Mesenchymal stem cell (in vitro differentiated cells and primary cell): ENCODE results near the gene BOLA1. TPM values are rescaled to one million over a fixed set of nuclear protein-coding genes. Genes with fewer than 3 reads are reported as not detected.
A peak's percentile ranks its signal among the peaks of the same experiment; 100 is the strongest.
"Not testable (repeated sequence)": the region's sequence is repeated elsewhere in the genome, so short reads cannot be mapped to it uniquely, and the experiment has no call there.

Source experiments
- DNase-seq: peaks from one replicate; pipeline ENCODE4 v3.0.0-alpha.2; 2013
- H2AFZ ChIP-seq: one replicate; pipeline ENCODE4 v1.6.1; 2013; ENCODE audit warnings: low read depth, mild to moderate bottlenecking, control low read depth, inconsistent platforms, low read length, moderate library complexity
- H2AK5ac ChIP-seq: 2 replicates; pipeline ENCODE4 v1.6.1; 2013; ENCODE audit warnings: low read length, moderate library complexity, mild to moderate bottlenecking, inconsistent platforms; ENCODE audit not compliant: severe bottlenecking
- H2BK120ac ChIP-seq: one replicate; pipeline ENCODE4 v1.6.1; 2013; ENCODE audit warnings: low read depth, mild to moderate bottlenecking, inconsistent platforms, low read length, moderate library complexity
- H2BK12ac ChIP-seq, 2 experiments: one replicate each; pipeline ENCODE4 v1.6.1; 2013; ENCODE audit warnings: inconsistent platforms in 2 of 2, low read length in 2 of 2, mild to moderate bottlenecking in 2 of 2, moderate library complexity in 2 of 2, control low read depth in 1 of 2
- H2BK15ac ChIP-seq: one replicate; pipeline ENCODE4 v1.6.1; 2013; ENCODE audit warnings: mild to moderate bottlenecking, low read depth, inconsistent platforms; ENCODE audit not compliant: poor library complexity, severe bottlenecking
- H2BK5ac ChIP-seq: 2 replicates; pipeline ENCODE4 v1.6.1; 2013; ENCODE audit warnings: low read depth, mild to moderate bottlenecking, low read length, control low read depth, inconsistent platforms; ENCODE audit not compliant: poor library complexity, severe bottlenecking
- H3K14ac ChIP-seq, 2 experiments: one replicate each; pipeline ENCODE4 v1.6.1; 2013; ENCODE audit warnings: inconsistent platforms in 2 of 2, low read length in 2 of 2, control low read depth in 1 of 2, mild to moderate bottlenecking in 1 of 2, moderate library complexity in 1 of 2
- H3K18ac ChIP-seq, 2 experiments: one replicate each; pipeline ENCODE4 v1.6.1; 2013; ENCODE audit warnings: inconsistent platforms in 2 of 2, low read length in 2 of 2, control low read depth in 1 of 2, low read depth in 1 of 2, mild to moderate bottlenecking in 1 of 2
- H3K23ac ChIP-seq, 2 experiments: one replicate each; pipeline ENCODE4 v1.6.1; 2013; ENCODE audit warnings: inconsistent platforms in 2 of 2, low read length in 2 of 2, mild to moderate bottlenecking in 2 of 2, moderate library complexity in 2 of 2, control low read depth in 1 of 2
- H3K27ac ChIP-seq: 2 replicates; pipeline ENCODE4 v1.5.1; 2013; ENCODE audit warnings: mild to moderate bottlenecking, moderate library complexity, low read length, control low read depth, inconsistent platforms; ENCODE audit not compliant: poor library complexity, severe bottlenecking
- H3K27me3 ChIP-seq, 2 experiments: 2 replicates each; pipeline versions ENCODE4 v1.6.1 to v1.7.0; 2013; ENCODE audit warnings: low read length in 2 of 2, mild to moderate bottlenecking in 2 of 2, moderate library complexity in 2 of 2, control low read depth in 1 of 2, inconsistent platforms in 1 of 2; ENCODE audit not compliant: control insufficient read depth in 1 of 2, insufficient read depth in 1 of 2
- H3K36me3 ChIP-seq, 2 experiments: 2 replicates each; pipeline versions ENCODE4 v1.6.1 to v1.7.0; 2013; ENCODE audit warnings: low read length in 2 of 2, control low read depth in 1 of 2, inconsistent platforms in 1 of 2, low read depth in 1 of 2, mild to moderate bottlenecking in 1 of 2; ENCODE audit not compliant: insufficient read depth in 2 of 2, control insufficient read depth in 1 of 2
- H3K4ac ChIP-seq, 2 experiments: one replicate each; pipeline ENCODE4 v1.6.1; 2013; ENCODE audit warnings: inconsistent platforms in 2 of 2, low read length in 2 of 2, mild to moderate bottlenecking in 2 of 2, moderate library complexity in 2 of 2, control low read depth in 1 of 2, low read depth in 1 of 2
- H3K4me1 ChIP-seq: 2 replicates; pipeline ENCODE4 v1.6.1; 2013; ENCODE audit warnings: low read depth, low read length, control low read depth; ENCODE audit not compliant: control insufficient read depth, insufficient read depth
- H3K4me2 ChIP-seq: 2 replicates; pipeline ENCODE4 v1.6.1; 2013; ENCODE audit warnings: low read length, mild to moderate bottlenecking, inconsistent platforms; ENCODE audit not compliant: poor library complexity, severe bottlenecking
- H3K4me3 ChIP-seq, 2 experiments: 2 replicates each; pipeline versions ENCODE4 v1.5.1 to v1.7.0; 2013; ENCODE audit warnings: low read length in 2 of 2, mild to moderate bottlenecking in 2 of 2, control low read depth in 1 of 2, low read depth in 1 of 2; ENCODE audit not compliant: insufficient read depth in 1 of 2
- H3K79me1 ChIP-seq: replicated peaks from 2 replicates; pipeline ENCODE4 v1.6.1; 2013; ENCODE audit warnings: mild to moderate bottlenecking, control low read depth, low read length, inconsistent platforms; ENCODE audit not compliant: poor library complexity, severe bottlenecking
- H3K9ac ChIP-seq: 2 replicates; pipeline ENCODE4 v1.7.0; 2013; ENCODE audit warnings: mild to moderate bottlenecking, low read length, moderate library complexity
- H3K9me3 ChIP-seq: 2 replicates; pipeline ENCODE4 v1.7.0; 2013; ENCODE audit warnings: mild to moderate bottlenecking, low read length; ENCODE audit not compliant: control insufficient read depth
- H4K8ac ChIP-seq: one replicate; pipeline ENCODE4 v1.6.1; 2013; ENCODE audit warnings: inconsistent platforms, mild to moderate bottlenecking, low read length, moderate library complexity
- H4K91ac ChIP-seq: one replicate; pipeline ENCODE4 v1.6.1; 2013; ENCODE audit warnings: mild to moderate bottlenecking, low read length, inconsistent platforms
- WGBS: methylation state at CpG from one replicate; pipeline ENCODE4 v1.1.7; 2013; ENCODE audit warnings: mixed read lengths; 5-methylcytosine and 5-hydroxymethylcytosine counted together
- polyA plus RNA-seq, 2 experiments: library from polyadenylated mRNA; stranded (reverse); fragments of 200-250 nt; gene quantifications; one replicate each; pipeline ENCODE4 v1.2.3, GENCODE V29; 2013

BOLA1 gene, protein sequence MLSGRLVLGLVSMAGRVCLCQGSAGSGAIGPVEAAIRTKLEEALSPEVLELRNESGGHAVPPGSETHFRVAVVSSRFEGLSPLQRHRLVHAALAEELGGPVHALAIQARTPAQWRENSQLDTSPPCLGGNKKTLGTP
- 5.0 TPM for polyA plus RNA-seq (2013, experiment 1 of 2)
- polyA plus RNA-seq (2013, experiment 2 of 2): 4.4 TPM

DNA sequence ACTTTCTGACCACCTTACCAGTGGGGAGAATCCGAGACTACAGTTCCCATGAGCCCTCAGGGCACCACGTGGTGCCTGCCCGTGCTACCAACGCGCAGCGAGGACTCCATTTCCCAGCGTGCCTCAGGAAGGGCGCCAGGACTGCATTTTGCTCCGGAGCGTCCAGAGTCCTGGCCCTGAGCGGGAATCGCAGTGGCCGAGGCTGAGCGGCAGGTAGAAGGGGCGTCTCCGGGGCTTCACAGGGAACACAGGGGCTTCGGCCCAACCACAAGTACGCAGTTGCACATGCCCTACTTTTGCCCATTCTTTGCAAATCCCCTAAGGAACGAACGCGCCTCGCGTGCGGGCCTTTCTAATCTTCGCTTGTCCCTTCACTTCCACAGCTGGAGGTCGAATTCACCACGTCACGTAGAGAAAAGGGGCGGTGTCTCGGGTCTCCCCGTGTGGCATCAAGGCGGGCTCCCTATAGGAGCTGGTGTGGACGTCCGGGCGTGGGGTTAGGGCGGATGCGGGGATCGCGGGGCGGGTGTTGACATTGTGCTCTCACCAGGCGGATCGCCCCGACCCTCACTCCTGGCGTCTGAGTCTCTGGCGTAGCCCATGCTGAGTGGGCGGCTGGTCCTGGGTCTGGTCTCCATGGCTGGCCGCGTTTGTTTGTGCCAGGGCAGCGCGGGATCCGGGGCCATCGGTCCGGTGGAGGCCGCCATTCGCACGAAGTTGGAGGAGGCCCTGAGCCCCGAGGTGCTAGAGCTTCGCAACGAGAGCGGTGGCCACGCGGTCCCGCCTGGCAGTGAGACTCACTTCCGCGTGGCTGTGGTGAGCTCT, at the start of gene BOLA1:
BOLA1 (plus strand) TSS at position 109 of the 825 bp plus-strand sequence; CDS start at position 601, 492 bp downstream.
- H3K14ac ChIP-seq: peak within 1 kb of the TSS in 1 of 2 experiments; percentile 73

GRCh38 chr1:149849947-149850360, 49.4 kb upstream of the BOLA1 start:
- 1% methylated on average over 4 of the region's 9 CpGs for WGBS
- H3K9ac ChIP-seq: peak overlapping the region; percentile 92
- no peak overlapping the region for H2BK15ac ChIP-seq
- H2AFZ ChIP-seq: no peak overlapping the region
- no peaks in the 10 kb centered on the region for H3K27me3 ChIP-seq
- peak overlapping the region in 1 of 2 experiments; percentile 55 for H3K14ac ChIP-seq
- H4K91ac ChIP-seq: no peak overlapping the region
- H3K4ac ChIP-seq: no peak overlapping the region
- H3K4me1 ChIP-seq: no peaks in the 10 kb centered on the region
- H3K23ac ChIP-seq: no peak overlapping the region
- no peaks in the 10 kb centered on the region for H3K9me3 ChIP-seq
- H3K4me2 ChIP-seq: peak overlapping the region; percentile 84
- no peak overlapping the region for H4K8ac ChIP-seq
- no peak overlapping the region for H3K18ac ChIP-seq
- H2BK5ac ChIP-seq: no peak overlapping the region
- H2BK120ac ChIP-seq: no peak overlapping the region
- H3K36me3 ChIP-seq: peaks cover 0 to 6% of the 10 kb centered on the region in 2 experiments
- H2AK5ac ChIP-seq: no peak overlapping the region
- peaks cover 10% of the 10 kb centered on the region for H3K79me1 ChIP-seq
- H3K4me3 ChIP-seq: peak overlapping the region; percentile 14 to 85
- peak overlapping the region; percentile 1 for H3K27ac ChIP-seq
- no peak overlapping the region for H2BK12ac ChIP-seq
- DNase-seq: peak; percentile 20

More for the DNA sequence above, at the start of gene BOLA1:
- Histone ChIP-seq H3K27me3 (no peaks in the 10 kb centered on the region), H3K23ac (no peak within 1 kb of the TSS), H2BK5ac (no peak within 1 kb of the TSS), H3K4me1 (peaks cover 8% of the 10 kb centered on the region), H3K4me2 (peak within 1 kb of the TSS; percentile 75), H3K27ac (peak within 1 kb of the TSS; percentile 47), H3K18ac (peak within 1 kb of the TSS; percentile 64 to 84), H2BK120ac (no peak within 1 kb of the TSS), H3K4me3 (peak within 1 kb of the TSS; percentile 59 to 93), H2BK12ac (no peak within 1 kb of the TSS), H2AFZ (peak within 1 kb of the TSS; percentile 96), H4K8ac (peak within 1 kb of the TSS; percentile 93), H3K36me3 (peaks cover 0 to 3% of the 10 kb centered on the region in 2 experiments), H2AK5ac (no peak within 1 kb of the TSS), H3K9me3 (no peaks in the 10 kb centered on the region), H3K79me1 (peaks cover 5% of the 10 kb centered on the region), H4K91ac (peak within 1 kb of the TSS; percentile 73), H2BK15ac (peak within 1 kb of the TSS; percentile 55), H3K4ac (peak within 1 kb of the TSS; percentile 7 to 51), H3K9ac (peak within 1 kb of the TSS; percentile 91)
- peak; percentile 90 for DNase-seq
- 39% methylated on average over 65 of the region's 65 CpGs for whole genome bisulfite sequencing

DNA sequence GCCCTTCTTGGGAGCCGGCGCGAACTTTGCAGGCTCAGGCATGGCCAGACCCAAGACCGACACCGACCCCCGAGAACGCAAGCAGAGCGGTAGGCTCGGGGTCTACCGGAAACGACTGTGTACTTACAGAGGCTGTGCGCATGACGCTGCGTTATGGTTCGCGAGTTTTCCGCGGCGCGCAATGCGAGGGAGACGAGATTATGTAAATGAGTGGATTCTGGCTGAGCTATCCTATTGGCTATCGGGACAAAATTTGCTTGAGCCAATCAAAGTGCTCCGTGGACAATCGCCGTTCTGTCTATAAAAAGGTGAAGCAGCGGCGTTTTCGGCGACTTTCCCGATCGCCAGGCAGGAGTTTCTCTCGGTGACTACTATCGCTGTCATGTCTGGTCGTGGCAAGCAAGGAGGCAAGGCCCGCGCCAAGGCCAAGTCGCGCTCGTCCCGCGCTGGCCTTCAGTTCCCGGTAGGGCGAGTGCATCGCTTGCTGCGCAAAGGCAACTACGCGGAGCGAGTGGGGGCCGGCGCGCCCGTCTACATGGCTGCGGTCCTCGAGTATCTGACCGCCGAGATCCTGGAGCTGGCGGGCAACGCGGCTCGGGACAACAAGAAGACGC, 48.5 kb upstream of the BOLA1 start:
- H3K14ac ChIP-seq: not testable (repeated sequence)

More for the DNA sequence above, 48.5 kb upstream of the BOLA1 start:
- not testable (repeated sequence) for H2BK5ac ChIP-seq, H3K4me3 ChIP-seq, H2BK15ac ChIP-seq, H3K4me2 ChIP-seq, H2AFZ ChIP-seq, H3K23ac ChIP-seq, H4K91ac ChIP-seq, H3K4ac ChIP-seq, H3K4me1 ChIP-seq, DNase-seq, H3K9ac ChIP-seq, H3K27ac ChIP-seq, H3K27me3 ChIP-seq, H2AK5ac ChIP-seq, H3K36me3 ChIP-seq, H2BK12ac ChIP-seq, H4K8ac ChIP-seq, H3K9me3 ChIP-seq, H3K18ac ChIP-seq, H2BK120ac ChIP-seq, H3K79me1 ChIP-seq
- WGBS: no CpG with 5 or more reads among the region's 62 CpGs
